IMR-90 (cell line): ENCODE results near the gene TUSC1. TPM values are rescaled to one million over a fixed set of nuclear protein-coding genes. Genes with fewer than 3 reads are reported as not detected.

ENCODE experiments used
- ATAC-seq: fragments of 200-7000 bp; cut with Tn5 transposase; 2 replicates; pipeline ENCODE4 v1.9.1; 2020; ENCODE audit warnings: low read depth, mild to moderate bottlenecking, moderate library complexity
- BruUV-seq: library from RNA; stranded (reverse); fragments of 400-500 nt; replicated peaks from 2 replicates; lab custom pipeline; 2021; lab: Mats Ljungman, UMichigan
- CTCF ChIA-PET: fragments of 300-600 bp; formaldehyde crosslinking; extraction: SDS; loops from one replicate; lab custom pipeline; 2021; ENCODE audit warnings: antibody characterized with exemption; lab: Yijun Ruan, JAX
- POLR2A ChIA-PET: fragments of 300-600 bp; sonication (Branson Sonifier 250); formaldehyde crosslinking; loops from one replicate; lab custom pipeline; 2022; ENCODE audit warnings: antibody characterized with exemption; ENCODE audit not compliant: unreplicated experiment; lab: Charles Lee
- DNase-seq: peaks from one replicate; pipeline ENCODE4 v3.0.0; 2013
- H2AFZ ChIP-seq: replicated peaks from 2 replicates; pipeline ENCODE3; 2013; ENCODE audit warnings: low read length, mild to moderate bottlenecking; ENCODE audit not compliant: poor library complexity
- H2AK5ac ChIP-seq: 2 replicates; pipeline ENCODE4 v1.6.1; 2013; ENCODE audit warnings: low read depth, low read length, inconsistent platforms
- H2AK9ac ChIP-seq: replicated peaks from 2 replicates; pipeline ENCODE3; 2013; ENCODE audit warnings: mild to moderate bottlenecking, low read depth, low read length, moderate library complexity; ENCODE audit not compliant: poor library complexity
- H2BK120ac ChIP-seq: 2 replicates; pipeline ENCODE4 v1.6.1; 2013; ENCODE audit warnings: low read depth, low read length, inconsistent platforms
- H2BK15ac ChIP-seq: 3 replicates; pipeline ENCODE4 v1.6.1; 2013; ENCODE audit warnings: low read depth, low read length, inconsistent platforms
- H2BK20ac ChIP-seq: 2 replicates; pipeline ENCODE4 v1.6.1; 2013; ENCODE audit warnings: low read depth, mild to moderate bottlenecking, inconsistent platforms, low read length, moderate library complexity
- H2BK5ac ChIP-seq: 2 replicates; pipeline ENCODE4 v1.6.1; 2013; ENCODE audit warnings: mild to moderate bottlenecking, low read depth, low read length, inconsistent platforms; ENCODE audit not compliant: poor library complexity, severe bottlenecking
- H3K14ac ChIP-seq: replicated peaks from 2 replicates; pipeline ENCODE4 v1.6.1; 2013; ENCODE audit warnings: low read depth, low read length, inconsistent platforms
- H3K18ac ChIP-seq: 2 replicates; pipeline ENCODE4 v1.6.1; 2013; ENCODE audit warnings: low read depth, low read length, control low read depth
- H3K23ac ChIP-seq: 2 replicates; pipeline ENCODE4 v1.6.1; 2013; ENCODE audit warnings: low read depth, low read length, inconsistent platforms
- H3K27ac ChIP-seq: 2 replicates; pipeline ENCODE4 v1.5.1; 2013; ENCODE audit warnings: mild to moderate bottlenecking, control low read depth, low read length; ENCODE audit not compliant: insufficient read depth
- H3K27me3 ChIP-seq: 2 replicates; pipeline ENCODE4 v1.6.1; 2013; ENCODE audit warnings: low read length; ENCODE audit not compliant: control insufficient read depth, insufficient read depth
- H3K36me3 ChIP-seq: 2 replicates; pipeline ENCODE4 v1.6.1; 2013; ENCODE audit warnings: low read length, mixed read lengths; ENCODE audit not compliant: control insufficient read depth, insufficient read depth
- H3K4ac ChIP-seq: 2 replicates; pipeline ENCODE4 v1.6.1; 2013; ENCODE audit warnings: low read depth, low read length, inconsistent platforms
- H3K4me1 ChIP-seq: 2 replicates; pipeline ENCODE4 v1.6.1; 2013; ENCODE audit warnings: low read length, mixed read lengths; ENCODE audit not compliant: control insufficient read depth, insufficient read depth
- H3K4me2 ChIP-seq: 2 replicates; pipeline ENCODE4 v1.6.1; 2013; ENCODE audit warnings: low read depth, mild to moderate bottlenecking, control low read depth, low read length, moderate library complexity
- H3K4me3 ChIP-seq: 2 replicates; pipeline ENCODE4 v1.5.1; 2013; ENCODE audit warnings: low read depth, mild to moderate bottlenecking, control low read depth, low read length, moderate library complexity; ENCODE audit not compliant: insufficient read depth
- H3K56ac ChIP-seq: 2 replicates; pipeline ENCODE4 v1.6.1; 2013; ENCODE audit warnings: low read length, inconsistent platforms; ENCODE audit not compliant: insufficient read depth; ENCODE audit errors: extremely low read depth
- H3K79me1 ChIP-seq, 2 experiments: 2 replicates each; pipeline ENCODE4 v1.6.1; 2013; ENCODE audit warnings: low read length in 2 of 2, inconsistent platforms in 1 of 2, low read depth in 1 of 2
- H3K9ac ChIP-seq: 2 replicates; pipeline ENCODE4 v1.6.1; 2013; ENCODE audit warnings: low read depth, low read length, control low read depth
- H3K9me1 ChIP-seq: 2 replicates; pipeline ENCODE4 v1.6.1; 2013; ENCODE audit warnings: low read length, inconsistent platforms; ENCODE audit not compliant: insufficient read depth
- H3K9me3 ChIP-seq: 2 replicates; pipeline ENCODE4 v1.6.1; 2013; ENCODE audit warnings: low read length; ENCODE audit not compliant: control insufficient read depth, insufficient read depth
- H4K20me1 ChIP-seq: 2 replicates; pipeline ENCODE4 v1.6.1; 2013; ENCODE audit warnings: low read length, inconsistent platforms; ENCODE audit not compliant: insufficient read depth
- H4K5ac ChIP-seq: 2 replicates; pipeline ENCODE4 v1.6.1; 2013; ENCODE audit warnings: mild to moderate bottlenecking, low read depth, low read length, control low read depth
- H4K8ac ChIP-seq, 2 experiments: 2 replicates each; pipeline ENCODE4 v1.6.1; 2013; ENCODE audit warnings: low read depth in 2 of 2, low read length in 2 of 2, control low read depth in 1 of 2, inconsistent platforms in 1 of 2
- H4K91ac ChIP-seq: 2 replicates; pipeline ENCODE4 v1.6.1; 2013; ENCODE audit warnings: low read depth, low read length, inconsistent platforms; ENCODE audit not compliant: insufficient read depth
- BHLHE40 ChIP-seq: fragments of 150-350 bp; IDR thresholded peaks from 2 replicates; pipeline ENCODE4 v1.6.1; 2016; ENCODE audit warnings: mild to moderate bottlenecking, low read depth, low read length
- CEBPB ChIP-seq: IDR thresholded peaks from 2 replicates; pipeline ENCODE4 v1.6.1; 2012; ENCODE audit warnings: low read depth, low read length, improper control_type of control experiment
- FOS ChIP-seq: fragments of 150-350 bp; IDR thresholded peaks from 2 replicates; pipeline ENCODE4 v1.6.1; 2016; ENCODE audit warnings: low read depth, low read length
- RAD21 ChIP-seq: IDR thresholded peaks from 2 replicates; pipeline ENCODE4 v1.6.1; 2012; ENCODE audit warnings: low read length, improper control_type of control experiment
- WGBS, 2 experiments: methylation state at CpG; one replicate each; pipeline versions ENCODE4 v1.1.5 to v1.1.7; 2013; ENCODE audit warnings: missing lambda C conversion rate in 2 of 2; ENCODE audit not compliant: insufficient read length in 1 of 2; ENCODE audit errors: extremely low coverage in 2 of 2; 5-methylcytosine and 5-hydroxymethylcytosine counted together
- dilution Hi-C: fragments of 300-500 bp; cut with HindIII; formaldehyde crosslinking; loops from one replicate; pipeline ENCODE4 v1.14.3; 2018; ENCODE audit warnings: low sequenced_read_pairs; ENCODE audit not compliant: unreplicated experiment
- in situ Hi-C: fragments of 300-500 bp; cut with MboI; formaldehyde crosslinking; loops from 3 replicates; pipeline ENCODE4 v1.14.3; 2019; ENCODE audit warnings: low sequenced_read_pairs, inconsistent platforms, mixed read lengths
- intact Hi-C: fragments of 100-400 bp; cut with micrococcal nuclease; formaldehyde crosslinking; loops from 2 replicates; pipeline ENCODE4 v1.10.0; 2022
- polyA plus RNA-seq, 3 experiments: library from polyadenylated mRNA; depleted of rRNA; stranded (reverse); fragments of >200 nt; gene quantifications; 2 replicates each; pipeline ENCODE4 v1.2.3, GENCODE V29; 2012; ENCODE audit warnings: low replicate concordance in 1 of 3
- total RNA-seq: library from RNA; depleted of rRNA; stranded (reverse); fragments of >200 nt; gene quantifications from 2 replicates; pipeline ENCODE4 v1.2.3, GENCODE V29; 2012

The TUSC1 gene
- total and polyA plus RNA-seq, 2 of the 4 experiments (the other 2 are of a cell fraction): 2.0 to 4.4 TPM

GRCh38 chr9:25681266-25681665, 3.0 kb upstream of the TUSC1 start:
- Histone ChIP-seq H3K36me3 (no peaks in the 10 kb centered on the region), H2AK5ac (no peak overlapping the region), H2AK9ac (no peak overlapping the region), H3K23ac (no peak overlapping the region), H4K8ac (no peak overlapping the region), H3K27me3 (no peaks in the 10 kb centered on the region), H2BK20ac (no peak overlapping the region), H3K4me2 (peak overlapping the region; percentile 20; the same call in 1 of the 2 replicates), H3K56ac (no peak overlapping the region), H4K20me1 (no peaks in the 10 kb centered on the region), H3K18ac (no peak overlapping the region), H3K4me1 (no peaks in the 10 kb centered on the region), H3K14ac (no peak overlapping the region), H2BK120ac (no peak overlapping the region), H2BK5ac (peak overlapping the region; percentile 62), H2BK15ac (no peak overlapping the region), H3K27ac (no peak overlapping the region), H3K9me3 (no peaks in the 10 kb centered on the region), H4K91ac (no peak overlapping the region), H3K9me1 (no peaks in the 10 kb centered on the region), H3K9ac (no peak overlapping the region), H3K4me3 (no peak overlapping the region), H4K5ac (no peak overlapping the region), H3K79me1 (peaks cover 0 to 10% of the 10 kb centered on the region in 2 experiments; a peak in 1 of 4 replicates), H2AFZ (no peak overlapping the region), H3K4ac (no peak overlapping the region)
- TF ChIP-seq BHLHE40 (peak; percentile 64), CEBPB (peak; percentile 59), FOS (peak; percentile 63), RAD21 (no peak)
- WGBS, 2 experiments: no CpG with 5 or more reads among the region's 4 CpGs
- ChIA-PET POLR2A (no interaction called here), CTCF (no interaction called here)
- dilution Hi-C loops: no loop called here
- intact Hi-C loops: no loop called here
- BruUV-seq: no TSS peak
- in situ Hi-C loops: no loop called here
- DNase-seq (peak; percentile 86), ATAC-seq (no peak)
